ENCODE results near the gene FBRSL1. TPM values are rescaled to one million over a fixed set of nuclear protein-coding genes. Genes with fewer than 3 reads are reported as not detected.

FBRSL1 gene
- total and polyA plus RNA-seq, 2 donors (not counting 1 experiment from before 2014, with no cell fraction given), result 62.6 to 112 TPM

DNA sequence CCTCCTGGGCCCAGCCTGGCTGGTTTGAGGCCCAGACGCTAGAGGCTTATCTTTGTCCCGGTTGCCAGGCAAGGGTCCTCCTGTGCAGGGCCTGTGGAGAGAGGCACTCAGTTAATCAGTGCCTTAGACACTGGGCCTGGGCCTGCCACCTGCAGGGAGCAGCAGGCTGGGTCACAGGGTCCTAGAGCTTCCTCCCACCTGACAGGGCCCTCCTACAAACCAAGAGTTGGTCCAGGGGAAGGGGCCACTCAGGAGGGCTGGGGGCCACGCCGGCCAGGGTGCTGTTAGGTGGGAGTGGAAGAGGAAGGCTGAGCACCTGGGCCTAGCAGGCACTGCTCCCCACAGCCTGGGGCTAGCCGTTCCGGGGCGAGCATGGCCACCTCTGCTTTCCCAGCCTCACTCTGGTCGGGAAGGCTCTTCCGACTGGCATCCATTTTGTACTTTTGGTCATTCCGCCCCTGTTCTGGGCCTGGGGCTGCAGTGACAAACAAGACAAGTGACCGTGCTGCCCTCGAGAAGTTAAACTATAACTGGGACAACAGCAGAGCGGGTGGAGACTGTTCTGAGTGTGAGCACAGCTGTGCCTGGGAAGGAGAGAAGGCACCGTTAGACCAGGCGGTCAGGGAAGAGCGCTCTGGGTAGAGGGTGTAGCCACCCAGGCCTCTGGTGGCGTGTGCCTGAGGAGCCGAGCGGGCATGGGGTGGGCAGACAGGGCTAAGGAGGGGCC is 27.2 kb downstream of the FBRSL1 start:
- Histone ChIP-seq H3K9ac (ENCODE audit: low read length) (no peak overlapping the region), H3K4me3 (ENCODE audit: control extremely low read depth in 1 of 5, extremely low read depth in 1 of 5, insufficient read depth in 1 of 5, low read depth in 2 of 5, low read length in 4 of 5) (no peak overlapping the region), H3K79me2 (ENCODE audit: control insufficient read depth, insufficient read depth, low read length) (peaks cover 47% of the 10 kb centered on the region), H3K27me3 (replicated peaks in 1 of 4; ENCODE audit: control extremely low read depth in 1 of 4, control insufficient read depth in 3 of 4, insufficient read depth in 4 of 4, low read length in 3 of 4) (no peaks in the 10 kb centered on the region), H4K20me1 (ENCODE audit: control insufficient read depth, insufficient read depth, low read length, poor library complexity, severe bottlenecking) (peaks cover 82% of the 10 kb centered on the region), H3K36me3 (replicated peaks in 1 of 2; ENCODE audit: control extremely low read depth in 1 of 2, control insufficient read depth in 1 of 2, extremely low read depth in 1 of 2, insufficient read depth in 2 of 2, low read length in 1 of 2) (peaks cover 0 to 26% of the 10 kb centered on the region in 2 experiments), H3K4me2 (replicated peaks; ENCODE audit: low read depth, low read length, poor library complexity, severe bottlenecking) (no peak overlapping the region), H2AFZ (ENCODE audit: insufficient read depth, low read depth, low read length, poor library complexity, severe bottlenecking) (no peak overlapping the region), H3K9me3 (ENCODE audit: control extremely low read depth in 1 of 3, control insufficient read depth in 2 of 3, insufficient read depth in 1 of 3, low read length in 2 of 3) (peaks cover 0 to 27% (median 4%) of the 10 kb centered on the region in 3 donors), H3K27ac (ENCODE audit: low read length in 2 of 2) (no peak overlapping the region), H3K4me1 (ENCODE audit: control insufficient read depth in 2 of 2, insufficient read depth in 2 of 2, low read length in 2 of 2) (no peaks in the 10 kb centered on the region)
- Mint-ChIP-seq H3K27ac (no peak overlapping the region), H3K4me3 (no peak overlapping the region), H3K9me3 (ENCODE audit: insufficient read depth) (no peaks in the 10 kb centered on the region), H3K27me3 (no peaks in the 10 kb centered on the region), H3K4me1 (peaks cover 8% of the 10 kb centered on the region)
- ChIA-PET CTCF (interaction anchor here (1.0 to 3.5 kb wide), 5 partner anchors 98 to 363 kb away, joined by 3 to 12 read pairs (median 3); no protein-coding TSS in a partner anchor), POLR2A (no interaction called here)
- WGBS (ENCODE audit: insufficient coverage), result 93% methylated on average over 18 of the region's 19 CpGs
- DNase-seq (no peak), ATAC-seq (ENCODE audit: low read depth) (no peak)
- no peak for TF ChIP-seq EZH2 (IDR thresholded peaks at IDR 0.05; ENCODE audit: borderline replicate concordance, insufficient read depth, low read depth, low read length, poor library complexity, severe bottlenecking)
- TF ChIP-seq, protein P1, sequence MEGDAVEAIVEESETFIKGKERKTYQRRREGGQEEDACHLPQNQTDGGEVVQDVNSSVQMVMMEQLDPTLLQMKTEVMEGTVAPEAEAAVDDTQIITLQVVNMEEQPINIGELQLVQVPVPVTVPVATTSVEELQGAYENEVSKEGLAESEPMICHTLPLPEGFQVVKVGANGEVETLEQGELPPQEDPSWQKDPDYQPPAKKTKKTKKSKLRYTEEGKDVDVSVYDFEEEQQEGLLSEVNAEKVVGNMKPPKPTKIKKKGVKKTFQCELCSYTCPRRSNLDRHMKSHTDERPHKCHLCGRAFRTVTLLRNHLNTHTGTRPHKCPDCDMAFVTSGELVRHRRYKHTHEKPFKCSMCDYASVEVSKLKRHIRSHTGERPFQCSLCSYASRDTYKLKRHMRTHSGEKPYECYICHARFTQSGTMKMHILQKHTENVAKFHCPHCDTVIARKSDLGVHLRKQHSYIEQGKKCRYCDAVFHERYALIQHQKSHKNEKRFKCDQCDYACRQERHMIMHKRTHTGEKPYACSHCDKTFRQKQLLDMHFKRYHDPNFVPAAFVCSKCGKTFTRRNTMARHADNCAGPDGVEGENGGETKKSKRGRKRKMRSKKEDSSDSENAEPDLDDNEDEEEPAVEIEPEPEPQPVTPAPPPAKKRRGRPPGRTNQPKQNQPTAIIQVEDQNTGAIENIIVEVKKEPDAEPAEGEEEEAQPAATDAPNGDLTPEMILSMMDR (IDR thresholded peaks at IDR 0.05), result no peak
- intact Hi-C loops (cut with micrococcal nuclease), result no loop called here

DNA sequence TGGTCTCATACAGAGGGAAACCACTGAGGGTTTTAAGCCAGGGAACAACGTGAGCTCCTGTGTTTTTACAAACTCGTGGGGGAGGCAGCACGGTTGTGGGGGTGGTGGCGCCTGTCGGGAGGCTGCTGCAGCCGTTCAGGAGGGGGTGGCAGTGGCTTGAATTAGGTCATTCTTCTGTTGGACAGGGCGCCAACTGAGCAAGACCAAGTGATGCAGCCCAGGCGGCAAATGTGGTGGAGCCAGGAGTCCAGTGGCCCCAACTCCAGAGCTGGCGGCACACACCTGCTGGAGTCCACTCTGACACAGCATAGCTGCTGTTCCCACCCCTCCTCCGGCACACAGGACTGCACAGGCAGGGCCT is 27.8 kb downstream of the FBRSL1 start:
- no peak for ATAC-seq (ENCODE audit: low read depth)
- H3K9ac ChIP-seq (ENCODE audit: low read length), result no peak overlapping the region

More for the DNA sequence above, 27.8 kb downstream of the FBRSL1 start:
- intact Hi-C loops (cut with micrococcal nuclease), result no loop called here
- TF ChIP-seq, protein P1 (IDR thresholded peaks at IDR 0.05), result no peak
- TF ChIP-seq EZH2 (IDR thresholded peaks at IDR 0.05; ENCODE audit: borderline replicate concordance, insufficient read depth, low read depth, low read length, poor library complexity, severe bottlenecking), result no peak
- Histone ChIP-seq H3K36me3 (replicated peaks in 1 of 2; ENCODE audit: control extremely low read depth in 1 of 2, control insufficient read depth in 1 of 2, extremely low read depth in 1 of 2, insufficient read depth in 2 of 2, low read length in 1 of 2) (peaks cover 0 to 23% of the 10 kb centered on the region in 2 experiments), H3K4me3 (ENCODE audit: control extremely low read depth in 1 of 5, extremely low read depth in 1 of 5, insufficient read depth in 1 of 5, low read depth in 2 of 5, low read length in 4 of 5) (no peak overlapping the region), H3K4me1 (ENCODE audit: control insufficient read depth in 2 of 2, insufficient read depth in 2 of 2, low read length in 2 of 2) (no peaks in the 10 kb centered on the region), H3K4me2 (replicated peaks; ENCODE audit: low read depth, low read length, poor library complexity, severe bottlenecking) (no peak overlapping the region), H3K79me2 (ENCODE audit: control insufficient read depth, insufficient read depth, low read length) (peaks cover 48% of the 10 kb centered on the region), H3K27me3 (replicated peaks in 1 of 4; ENCODE audit: control extremely low read depth in 1 of 4, control insufficient read depth in 3 of 4, insufficient read depth in 4 of 4, low read length in 3 of 4) (no peaks in the 10 kb centered on the region), H4K20me1 (ENCODE audit: control insufficient read depth, insufficient read depth, low read length, poor library complexity, severe bottlenecking) (peaks cover 82% of the 10 kb centered on the region), H3K9me3 (ENCODE audit: control extremely low read depth in 1 of 3, control insufficient read depth in 2 of 3, insufficient read depth in 1 of 3, low read length in 2 of 3) (peaks cover 0 to 27% (median 4%) of the 10 kb centered on the region in 3 donors), H2AFZ (ENCODE audit: insufficient read depth, low read depth, low read length, poor library complexity, severe bottlenecking) (no peak overlapping the region), H3K27ac (ENCODE audit: low read length in 2 of 2) (no peak overlapping the region)
- 95% methylated on average over 10 of the region's 10 CpGs for WGBS (ENCODE audit: insufficient coverage)
- Mint-ChIP-seq H3K4me3 (no peak overlapping the region), H3K9me3 (ENCODE audit: insufficient read depth) (no peaks in the 10 kb centered on the region), H3K4me1 (peaks cover 8% of the 10 kb centered on the region), H3K27ac (no peak overlapping the region), H3K27me3 (no peaks in the 10 kb centered on the region)
- no peak for DNase-seq
- POLR2A ChIA-PET, result no interaction called here
- CTCF ChIA-PET, result interaction anchor here (1.0 kb wide), 2 partner anchors 102 to 103 kb away, joined by 3 read pairs; no protein-coding TSS in a partner anchor
